HepG2 (cell line): ENCODE measurements around the gene PDE9A. TPM values are rescaled to one million over a fixed set of nuclear protein-coding genes. Genes with fewer than 3 reads are reported as not detected.
A peak's percentile ranks its signal among the peaks of the same experiment; 100 is the strongest.

Experiments
- ATAC-seq: fragments of 200-7000 bp; cut with Tn5 transposase; 3 replicates; pipeline ENCODE4 v1.9.1; 2020; ENCODE audit warnings: mild to moderate bottlenecking, moderate library complexity
- BruUV-seq: library from RNA; stranded (reverse); fragments of 400-500 nt; replicated peaks from 2 replicates; lab custom pipeline; 2021; lab: Mats Ljungman, UMichigan
- CTCF ChIA-PET: fragments of 300-600 bp; formaldehyde crosslinking; extraction: SDS; loops from one replicate; lab custom pipeline; 2021; ENCODE audit warnings: low total read pairs, inconsistent platforms, low intra/inter-chr PET ratio; lab: Yijun Ruan, JAX
- POLR2A ChIA-PET: fragments of 350-600 bp; sonication (Branson Sonifier 250); formaldehyde crosslinking; loops from one replicate; lab custom pipeline; 2020; ENCODE audit warnings: antibody characterized with exemption, inconsistent platforms; lab: Yijun Ruan, JAX
- DNase-seq: peaks from one replicate; pipeline ENCODE4 v3.0.0-alpha.2; 2015; ENCODE audit warnings: low spot score
- FAIRE-seq: peaks from 3 replicates; lab custom pipeline; 2011; peaks lifted over from hg19 to GRCh38; lab: Jason Lieb, UNC
- H2AFZ ChIP-seq: one replicate; pipeline ENCODE4 v1.6.1; 2011; ENCODE audit warnings: low read length, inconsistent platforms
- H3K27ac ChIP-seq: fragments of 300-600 bp; 3 replicates; pipeline ENCODE4 v1.8.0; 2011; ENCODE audit warnings: mixed run types, mild to moderate bottlenecking, mixed read lengths, low read length, inconsistent platforms; ENCODE audit not compliant: insufficient read depth; ENCODE audit errors: extremely low read length
- H3K27me3 ChIP-seq, 2 experiments: fragments of 200-600 bp in 1 of 2; 2 replicates in 1 of 2; 3 replicates in 1 of 2; pipeline versions ENCODE4 v1.6.0 to v1.8.0; 2011; ENCODE audit warnings: low read length in 2 of 2, mild to moderate bottlenecking in 2 of 2, moderate library complexity in 2 of 2, inconsistent platforms in 1 of 2; ENCODE audit not compliant: insufficient read depth in 2 of 2, control insufficient read depth in 1 of 2
- H3K36me3 ChIP-seq, 2 experiments: fragments of 200-600 bp in 1 of 2; replicated peaks in 1 of 2; 2 replicates in 1 of 2; 3 replicates in 1 of 2; pipeline versions ENCODE4 v1.5.1 to v1.8.0; 2011; ENCODE audit warnings: low read length in 2 of 2, inconsistent platforms in 1 of 2; ENCODE audit not compliant: insufficient read depth in 2 of 2, control insufficient read depth in 1 of 2
- H3K4me1 ChIP-seq: 2 replicates; pipeline ENCODE4 v1.5.1; 2012; ENCODE audit warnings: low read length, inconsistent platforms; ENCODE audit not compliant: insufficient read depth
- H3K4me2 ChIP-seq: 2 replicates; pipeline ENCODE4 v1.6.0; 2011; ENCODE audit warnings: low read depth, low read length, inconsistent platforms
- H3K4me3 ChIP-seq, 3 experiments: fragments of 200-600 bp in 1 of 3; sonication (generic), shearing (Covaris generic) in 1 of 3; replicated peaks in 1 of 3; 2 replicates each; pipeline ENCODE4 v1.5.1; 2011 to 2016; ENCODE audit warnings: low read length in 3 of 3, inconsistent platforms in 2 of 3, low read depth in 2 of 3, mild to moderate bottlenecking in 2 of 3, control low read depth in 1 of 3, mixed read lengths in 1 of 3; ENCODE audit not compliant: insufficient read depth in 1 of 3
- H3K79me2 ChIP-seq: one replicate; pipeline ENCODE4 v1.6.1; 2011; ENCODE audit warnings: low read length, inconsistent platforms; ENCODE audit not compliant: insufficient read depth
- H3K9ac ChIP-seq: 2 replicates; pipeline ENCODE4 v1.6.0; 2011; ENCODE audit warnings: mild to moderate bottlenecking, low read depth, low read length, inconsistent platforms; ENCODE audit not compliant: insufficient read depth
- H3K9me3 ChIP-seq: 2 replicates; pipeline ENCODE4 v1.5.1; 2012; ENCODE audit warnings: mild to moderate bottlenecking, low read length
- H4K20me1 ChIP-seq: 2 replicates; pipeline ENCODE4 v1.6.0; 2011; ENCODE audit warnings: inconsistent platforms, mild to moderate bottlenecking, low read length, moderate library complexity; ENCODE audit not compliant: insufficient read depth
- CEBPB ChIP-seq: IDR thresholded peaks from 2 replicates; pipeline ENCODE4 v1.6.1; 2011; ENCODE audit warnings: low read depth, low read length, improper control_type of control experiment, borderline replicate concordance
- WGBS: methylation state at CpG from one replicate; pipeline ENCODE4 v1.1.6; 2017; ENCODE audit warnings: low lambda C conversion rate; 5-methylcytosine and 5-hydroxymethylcytosine counted together
- in situ Hi-C: cut with HindIII; loops from 2 replicates; pipeline ENCODE4 v1.10.0; 2017; ENCODE audit warnings: low pct_unique_long_range_greater_than_20kb; ENCODE audit not compliant: extremely low pct_ligation_motif_present
- intact Hi-C: fragments of 100-400 bp; cut with micrococcal nuclease; formaldehyde crosslinking; loops from one replicate; pipeline ENCODE4 v1.10.0; 2022; ENCODE audit not compliant: unreplicated experiment
- polyA plus RNA-seq, 8 experiments: library from polyadenylated mRNA; depleted of rRNA in 3 of 8; stranded (reverse) in 7 of 8; unstranded in 1 of 8; fragments of >200 nt; fragmentation: Illumina TruSeq in 4 of 8; extraction: Trizol in 4 of 8; gene quantifications; 2 replicates each; pipeline versions ENCODE4 v1.2.1 to v1.2.3, GENCODE V29; 2011 to 2016; ENCODE audit warnings: low read depth in 4 of 8, missing spikeins in 1 of 8, mixed read lengths in 1 of 8; ENCODE audit not compliant: insufficient read depth in 1 of 8
- total RNA-seq, 5 experiments: library from RNA; depleted of rRNA; stranded (reverse); fragments of >200 nt; fragmentation: Illumina TruSeq; extraction: Trizol; gene quantifications; 2 replicates each; pipeline ENCODE4 v1.2.3, GENCODE V29; 2016; ENCODE audit warnings: low read depth in 1 of 5
- TF ChIP-seq, protein P1 (sequence below): sonication (generic); formaldehyde crosslinking; IDR thresholded peaks from 2 replicates; pipeline ENCODE4 v1.4.0; 2020; ENCODE audit warnings: missing genetic modification reagents, borderline replicate concordance

The PDE9A gene
- total and polyA plus RNA-seq, 2 of the 13 experiments (the other 11 are each of a cell fraction or from before 2014, with no cell fraction given) = 4.6 to 19.7 TPM

DNA sequence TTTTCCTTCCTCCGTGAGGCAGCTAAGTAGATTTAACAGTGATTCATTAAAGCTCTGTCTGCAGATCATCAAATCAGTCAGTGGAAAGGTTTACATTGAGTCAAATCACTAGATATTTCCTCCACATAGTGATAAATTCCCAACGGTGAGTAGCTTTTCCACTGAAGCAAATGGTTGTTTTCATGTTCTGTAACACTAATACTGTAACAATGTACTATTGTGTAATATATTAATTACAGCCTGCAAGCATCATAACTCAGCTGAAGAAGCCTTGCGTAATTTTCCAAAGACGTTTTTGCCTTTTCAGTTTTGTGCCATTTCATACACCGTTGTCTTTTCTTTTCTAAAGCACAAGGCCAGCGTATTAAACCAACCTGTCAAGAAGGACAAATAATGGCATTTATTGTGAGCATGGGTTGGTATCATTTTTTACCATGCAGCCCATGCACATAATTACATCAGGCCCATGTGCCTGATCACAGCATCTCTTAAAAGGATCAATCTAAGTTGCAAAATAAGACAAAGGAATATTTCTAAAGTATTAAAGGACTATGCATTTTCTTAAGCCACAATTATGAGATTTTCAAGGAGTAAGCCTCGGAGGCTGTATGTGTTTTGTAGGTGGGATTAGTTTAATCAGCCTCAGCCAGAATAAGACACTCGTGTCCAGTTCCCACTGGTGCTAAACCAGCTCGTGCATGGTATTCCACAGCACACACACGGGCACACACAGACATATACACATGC lies 16.7 kb upstream of the PDE9A start:
- in situ Hi-C loops = no loop called here
- Histone ChIP-seq H3K4me3 (no peak overlapping the region), H3K9ac (no peak overlapping the region), H3K9me3 (no peaks in the 10 kb centered on the region), H3K4me2 (no peak overlapping the region), H3K36me3 (no peaks in the 10 kb centered on the region), H3K27me3 (peaks cover 4 to 30% of the 10 kb centered on the region in 2 experiments; a peak in 4 of 5 replicates), H2AFZ (no peak overlapping the region), H3K27ac (no peak overlapping the region), H3K79me2 (no peaks in the 10 kb centered on the region), H4K20me1 (no peaks in the 10 kb centered on the region), H3K4me1 (peaks cover 29% of the 10 kb centered on the region)
- intact Hi-C loops = no loop called here
- DNase-seq (no peak), ATAC-seq (no peak), FAIRE-seq (no peak)
- WGBS = 31% methylated on average over 10 of the region's 10 CpGs
- BruUV-seq = no TSS peak
- ChIA-PET POLR2A (no interaction called here), CTCF (no interaction called here)
- TF ChIP-seq, protein P1, sequence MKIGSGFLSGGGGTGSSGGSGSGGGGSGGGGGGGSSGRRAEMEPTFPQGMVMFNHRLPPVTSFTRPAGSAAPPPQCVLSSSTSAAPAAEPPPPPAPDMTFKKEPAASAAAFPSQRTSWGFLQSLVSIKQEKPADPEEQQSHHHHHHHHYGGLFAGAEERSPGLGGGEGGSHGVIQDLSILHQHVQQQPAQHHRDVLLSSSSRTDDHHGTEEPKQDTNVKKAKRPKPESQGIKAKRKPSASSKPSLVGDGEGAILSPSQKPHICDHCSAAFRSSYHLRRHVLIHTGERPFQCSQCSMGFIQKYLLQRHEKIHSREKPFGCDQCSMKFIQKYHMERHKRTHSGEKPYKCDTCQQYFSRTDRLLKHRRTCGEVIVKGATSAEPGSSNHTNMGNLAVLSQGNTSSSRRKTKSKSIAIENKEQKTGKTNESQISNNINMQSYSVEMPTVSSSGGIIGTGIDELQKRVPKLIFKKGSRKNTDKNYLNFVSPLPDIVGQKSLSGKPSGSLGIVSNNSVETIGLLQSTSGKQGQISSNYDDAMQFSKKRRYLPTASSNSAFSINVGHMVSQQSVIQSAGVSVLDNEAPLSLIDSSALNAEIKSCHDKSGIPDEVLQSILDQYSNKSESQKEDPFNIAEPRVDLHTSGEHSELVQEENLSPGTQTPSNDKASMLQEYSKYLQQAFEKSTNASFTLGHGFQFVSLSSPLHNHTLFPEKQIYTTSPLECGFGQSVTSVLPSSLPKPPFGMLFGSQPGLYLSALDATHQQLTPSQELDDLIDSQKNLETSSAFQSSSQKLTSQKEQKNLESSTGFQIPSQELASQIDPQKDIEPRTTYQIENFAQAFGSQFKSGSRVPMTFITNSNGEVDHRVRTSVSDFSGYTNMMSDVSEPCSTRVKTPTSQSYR (CRISPR knock-in tag) = no peak
- peak; percentile 79 for TF ChIP-seq CEBPB
